ENCODE results near the gene FRMD8. TPM values are rescaled to one million over a fixed set of nuclear protein-coding genes. Genes with fewer than 3 reads are reported as not detected.

Gene FRMD8
- total and polyA plus RNA-seq, 4 donors: 2.8 to 22.8 (median 15.0) TPM

DNA sequence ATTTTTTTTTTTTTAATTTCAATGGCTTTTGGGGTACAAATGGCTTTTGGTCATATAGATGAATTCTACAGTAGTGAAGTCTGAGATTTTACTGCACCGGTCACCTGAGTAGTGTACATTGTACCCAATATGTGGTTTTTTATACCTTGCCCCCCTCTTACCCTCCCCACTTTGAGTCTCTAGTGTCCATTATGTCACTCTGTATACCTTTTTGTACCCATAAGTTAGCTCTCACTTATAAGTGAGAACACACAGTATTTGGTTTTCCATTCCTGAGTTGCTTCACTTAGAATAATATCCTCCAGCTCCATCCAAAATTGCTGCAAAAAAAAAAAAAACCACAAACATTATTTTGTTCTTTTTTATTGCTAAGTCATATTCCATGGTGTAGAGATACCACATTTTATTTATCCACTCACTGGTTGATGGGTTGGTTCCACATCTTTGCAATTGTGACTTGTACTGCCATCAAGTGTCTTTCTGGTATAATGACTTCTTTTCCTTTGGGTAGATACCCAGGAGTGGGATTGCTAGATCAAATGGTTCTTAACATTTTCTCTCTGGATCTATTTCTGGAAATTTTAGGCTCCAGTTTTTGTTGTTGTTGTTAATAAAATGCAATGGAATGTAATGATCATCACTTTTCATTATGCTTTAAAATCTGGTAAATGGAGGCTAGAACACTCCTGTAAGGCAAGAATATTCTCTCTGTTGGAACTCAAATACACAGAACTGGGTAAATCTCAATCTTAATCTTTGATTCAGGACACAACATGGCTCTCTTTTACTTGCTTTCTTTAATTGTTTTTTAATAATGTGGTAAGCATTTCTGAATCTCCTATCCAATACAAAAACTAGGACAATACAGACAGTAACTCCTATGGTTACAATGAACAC, 46.5 kb downstream of the FRMD8 start:
- H3K27me3 ChIP-seq (ENCODE audit: control insufficient read depth in 4 of 4, insufficient read depth in 4 of 4, low read length in 3 of 4): no peaks in the 10 kb centered on the region
- H3K9ac ChIP-seq (ENCODE audit: low read depth in 1 of 2, low read length in 2 of 2): no peak overlapping the region
- H3K4me3 ChIP-seq (ENCODE audit: low read depth in 1 of 3, low read length in 3 of 3): no peak overlapping the region
- H3K4me1 ChIP-seq (ENCODE audit: control insufficient read depth in 4 of 4, insufficient read depth in 4 of 4, low read length in 3 of 4): peaks cover 0 to 59% (median 20%) of the 10 kb centered on the region in 4 donors
- WGBS: 59% methylated on average over 1 of the region's 1 CpG
- peak overlapping the region; percentile 27 to 29 for H3K27ac ChIP-seq (ENCODE audit: low read depth in 1 of 2, low read length in 2 of 2)
- DNase-seq (ENCODE audit: low spot score): no peak
- H3K9me3 ChIP-seq (ENCODE audit: control insufficient read depth in 4 of 4, low read length in 3 of 4): no peaks in the 10 kb centered on the region
- TF ChIP-seq RAD21 (IDR thresholded peaks at IDR 0.05): peak; percentile 65 to 66
- no peak for TF ChIP-seq RXRA (IDR thresholded peaks at IDR 0.05)
- TF ChIP-seq FOXA2 (IDR thresholded peaks at IDR 0.05): no peak
- TF ChIP-seq, protein P1, sequence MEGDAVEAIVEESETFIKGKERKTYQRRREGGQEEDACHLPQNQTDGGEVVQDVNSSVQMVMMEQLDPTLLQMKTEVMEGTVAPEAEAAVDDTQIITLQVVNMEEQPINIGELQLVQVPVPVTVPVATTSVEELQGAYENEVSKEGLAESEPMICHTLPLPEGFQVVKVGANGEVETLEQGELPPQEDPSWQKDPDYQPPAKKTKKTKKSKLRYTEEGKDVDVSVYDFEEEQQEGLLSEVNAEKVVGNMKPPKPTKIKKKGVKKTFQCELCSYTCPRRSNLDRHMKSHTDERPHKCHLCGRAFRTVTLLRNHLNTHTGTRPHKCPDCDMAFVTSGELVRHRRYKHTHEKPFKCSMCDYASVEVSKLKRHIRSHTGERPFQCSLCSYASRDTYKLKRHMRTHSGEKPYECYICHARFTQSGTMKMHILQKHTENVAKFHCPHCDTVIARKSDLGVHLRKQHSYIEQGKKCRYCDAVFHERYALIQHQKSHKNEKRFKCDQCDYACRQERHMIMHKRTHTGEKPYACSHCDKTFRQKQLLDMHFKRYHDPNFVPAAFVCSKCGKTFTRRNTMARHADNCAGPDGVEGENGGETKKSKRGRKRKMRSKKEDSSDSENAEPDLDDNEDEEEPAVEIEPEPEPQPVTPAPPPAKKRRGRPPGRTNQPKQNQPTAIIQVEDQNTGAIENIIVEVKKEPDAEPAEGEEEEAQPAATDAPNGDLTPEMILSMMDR (IDR thresholded peaks at IDR 0.05; ENCODE audit: low read depth, low read length, missing input control): no peak
- no peak for TF ChIP-seq EGR1 (IDR thresholded peaks at IDR 0.05; ENCODE audit: low read depth in 2 of 2)
- H3K36me3 ChIP-seq (ENCODE audit: control insufficient read depth in 4 of 4, insufficient read depth in 3 of 4, low read depth in 1 of 4, low read length in 3 of 4): peaks cover under 1 to 21% (median 11%) of the 10 kb centered on the region in 4 donors

DNA sequence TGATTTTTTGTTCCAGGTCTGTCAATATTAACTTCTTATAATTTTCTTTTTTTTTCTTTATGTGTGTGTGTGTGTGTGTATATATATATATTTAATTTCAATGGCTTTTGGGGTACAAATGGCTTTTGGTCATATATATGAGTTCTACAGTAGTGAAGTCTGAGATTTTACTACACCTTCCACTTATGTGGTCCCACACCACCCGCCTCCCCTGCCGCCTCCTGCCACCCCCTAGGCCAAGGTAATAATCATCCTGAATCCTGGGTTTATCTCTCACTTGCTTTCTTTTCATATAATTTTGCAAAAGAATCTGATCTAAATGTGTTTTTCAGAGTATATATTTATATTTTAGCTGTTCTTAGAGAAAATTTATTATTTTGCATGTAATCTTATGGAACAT, 47.2 kb downstream of the FRMD8 start:
- Histone ChIP-seq H3K9ac (ENCODE audit: low read depth in 1 of 2, low read length in 2 of 2) (no peak overlapping the region), H3K4me3 (ENCODE audit: low read depth in 1 of 3, low read length in 3 of 3) (no peak overlapping the region), H3K27me3 (ENCODE audit: control insufficient read depth in 4 of 4, insufficient read depth in 4 of 4, low read length in 3 of 4) (no peaks in the 10 kb centered on the region), H3K9me3 (ENCODE audit: control insufficient read depth in 4 of 4, low read length in 3 of 4) (no peaks in the 10 kb centered on the region), H3K27ac (ENCODE audit: low read depth in 1 of 2, low read length in 2 of 2) (peak overlapping the region; percentile 39 to 52), H3K36me3 (ENCODE audit: control insufficient read depth in 4 of 4, insufficient read depth in 3 of 4, low read depth in 1 of 4, low read length in 3 of 4) (peaks cover 2 to 26% (median 12%) of the 10 kb centered on the region in 4 donors), H3K4me1 (ENCODE audit: control insufficient read depth in 4 of 4, insufficient read depth in 4 of 4, low read length in 3 of 4) (peaks cover 0 to 62% (median 18%) of the 10 kb centered on the region in 4 donors)
- WGBS: 96% methylated on average over 2 of the region's 2 CpGs
- peak; percentile 26 for DNase-seq (ENCODE audit: low spot score)
- TF ChIP-seq, protein P1 (IDR thresholded peaks at IDR 0.05; ENCODE audit: low read depth, low read length, missing input control): no peak
- TF ChIP-seq, protein P2, sequence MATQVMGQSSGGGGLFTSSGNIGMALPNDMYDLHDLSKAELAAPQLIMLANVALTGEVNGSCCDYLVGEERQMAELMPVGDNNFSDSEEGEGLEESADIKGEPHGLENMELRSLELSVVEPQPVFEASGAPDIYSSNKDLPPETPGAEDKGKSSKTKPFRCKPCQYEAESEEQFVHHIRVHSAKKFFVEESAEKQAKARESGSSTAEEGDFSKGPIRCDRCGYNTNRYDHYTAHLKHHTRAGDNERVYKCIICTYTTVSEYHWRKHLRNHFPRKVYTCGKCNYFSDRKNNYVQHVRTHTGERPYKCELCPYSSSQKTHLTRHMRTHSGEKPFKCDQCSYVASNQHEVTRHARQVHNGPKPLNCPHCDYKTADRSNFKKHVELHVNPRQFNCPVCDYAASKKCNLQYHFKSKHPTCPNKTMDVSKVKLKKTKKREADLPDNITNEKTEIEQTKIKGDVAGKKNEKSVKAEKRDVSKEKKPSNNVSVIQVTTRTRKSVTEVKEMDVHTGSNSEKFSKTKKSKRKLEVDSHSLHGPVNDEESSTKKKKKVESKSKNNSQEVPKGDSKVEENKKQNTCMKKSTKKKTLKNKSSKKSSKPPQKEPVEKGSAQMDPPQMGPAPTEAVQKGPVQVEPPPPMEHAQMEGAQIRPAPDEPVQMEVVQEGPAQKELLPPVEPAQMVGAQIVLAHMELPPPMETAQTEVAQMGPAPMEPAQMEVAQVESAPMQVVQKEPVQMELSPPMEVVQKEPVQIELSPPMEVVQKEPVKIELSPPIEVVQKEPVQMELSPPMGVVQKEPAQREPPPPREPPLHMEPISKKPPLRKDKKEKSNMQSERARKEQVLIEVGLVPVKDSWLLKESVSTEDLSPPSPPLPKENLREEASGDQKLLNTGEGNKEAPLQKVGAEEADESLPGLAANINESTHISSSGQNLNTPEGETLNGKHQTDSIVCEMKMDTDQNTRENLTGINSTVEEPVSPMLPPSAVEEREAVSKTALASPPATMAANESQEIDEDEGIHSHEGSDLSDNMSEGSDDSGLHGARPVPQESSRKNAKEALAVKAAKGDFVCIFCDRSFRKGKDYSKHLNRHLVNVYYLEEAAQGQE (IDR thresholded peaks at IDR 0.05): no peak
- TF ChIP-seq YY1 (IDR thresholded peaks at IDR 0.05): no peak
- TF ChIP-seq EGR1 (IDR thresholded peaks at IDR 0.05; ENCODE audit: low read depth in 2 of 2): no peak
- no peak for TF ChIP-seq GABPA (IDR thresholded peaks at IDR 0.05 in 1 of 2, conservative IDR thresholded peaks at IDR 0.05 in 1 of 2)
- TF ChIP-seq FOXA2 (IDR thresholded peaks at IDR 0.05): no peak
- no peak for TF ChIP-seq HNF4A (conservative IDR thresholded peaks at IDR 0.05)
- TF ChIP-seq TAF1 (conservative IDR thresholded peaks at IDR 0.05): no peak
- TF ChIP-seq, protein P3, sequence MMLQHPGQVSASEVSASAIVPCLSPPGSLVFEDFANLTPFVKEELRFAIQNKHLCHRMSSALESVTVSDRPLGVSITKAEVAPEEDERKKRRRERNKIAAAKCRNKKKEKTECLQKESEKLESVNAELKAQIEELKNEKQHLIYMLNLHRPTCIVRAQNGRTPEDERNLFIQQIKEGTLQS (IDR thresholded peaks at IDR 0.05): no peak
- no peak for TF ChIP-seq RXRA (IDR thresholded peaks at IDR 0.05)
- TF ChIP-seq NR2F2 (IDR thresholded peaks at IDR 0.05): no peak
- TF ChIP-seq RAD21 (IDR thresholded peaks at IDR 0.05): no peak
- TF ChIP-seq HNF4G (IDR thresholded peaks at IDR 0.05): no peak
- no peak for TF ChIP-seq ZBTB33 (IDR thresholded peaks at IDR 0.05)
- no peak for TF ChIP-seq SP1 (IDR thresholded peaks at IDR 0.05)
- TF ChIP-seq JUND (IDR thresholded peaks at IDR 0.05): no peak
- TF ChIP-seq, protein P4, sequence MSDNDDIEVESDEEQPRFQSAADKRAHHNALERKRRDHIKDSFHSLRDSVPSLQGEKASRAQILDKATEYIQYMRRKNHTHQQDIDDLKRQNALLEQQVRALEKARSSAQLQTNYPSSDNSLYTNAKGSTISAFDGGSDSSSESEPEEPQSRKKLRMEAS (IDR thresholded peaks at IDR 0.05): no peak
- TF ChIP-seq FOXA1 (IDR thresholded peaks at IDR 0.05): no peak
